Esophagus squamous epithelium (tissue), 4 donors: ENCODE results near the gene NOSTRIN.

Source experiments
- CTCF ChIP-seq, 6 experiments: fragments of 450-650 bp in 4 of 6; fragments of 200-600 bp in 2 of 6; sonication (generic) in 2 of 6; IDR thresholded peaks; one replicate each; pipeline ENCODE4 v1.5.1; 2016 to 2019; ENCODE audit warnings: antibody characterized with exemption in 6 of 6, mild to moderate bottlenecking in 4 of 6, moderate library complexity in 4 of 6
- POLR2A ChIP-seq, 4 donors: fragments of 450-650 bp; IDR thresholded peaks; one replicate each; pipeline ENCODE4 v1.6.1; 2017; ENCODE audit warnings: antibody characterized with exemption in 4 of 4, mild to moderate bottlenecking in 4 of 4, moderate library complexity in 3 of 4

DNA sequence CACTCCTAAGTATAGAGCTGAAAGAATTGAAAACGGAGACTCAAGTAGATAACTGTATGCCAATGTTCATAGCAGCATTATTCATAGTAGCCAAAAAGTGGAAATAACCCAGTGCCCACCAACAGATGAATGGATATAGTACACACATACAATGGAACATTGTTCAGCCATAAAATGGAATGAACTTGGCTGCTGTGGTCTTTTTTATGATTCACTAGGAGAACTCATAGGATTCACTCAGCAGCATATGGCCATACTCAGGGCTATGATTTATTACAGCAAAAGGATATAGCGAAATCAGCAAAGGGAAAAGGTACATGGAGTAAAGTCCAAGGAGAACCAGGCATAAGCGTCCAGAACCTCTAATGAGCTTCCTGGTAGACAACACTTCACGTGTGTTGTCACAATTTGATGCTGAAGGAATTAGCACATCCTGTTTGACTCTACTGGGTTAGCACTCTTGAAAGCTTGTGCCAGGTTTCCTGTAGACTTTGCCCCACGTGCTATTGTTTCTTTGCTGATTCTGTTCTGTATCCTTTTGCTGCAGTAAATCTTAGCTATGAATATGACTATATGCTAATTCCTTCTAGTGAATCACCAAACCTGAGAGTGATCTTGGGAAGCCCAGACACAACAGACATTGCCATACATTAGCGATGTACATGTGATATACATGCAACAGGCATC, 72.1 kb downstream of the NOSTRIN start:
- TF ChIP-seq CTCF (IDR thresholded peaks at IDR 0.05) (no peak), POLR2A (IDR thresholded peaks at IDR 0.05) (no peak)
